ENCODE data around the gene ASIP.

DNA sequence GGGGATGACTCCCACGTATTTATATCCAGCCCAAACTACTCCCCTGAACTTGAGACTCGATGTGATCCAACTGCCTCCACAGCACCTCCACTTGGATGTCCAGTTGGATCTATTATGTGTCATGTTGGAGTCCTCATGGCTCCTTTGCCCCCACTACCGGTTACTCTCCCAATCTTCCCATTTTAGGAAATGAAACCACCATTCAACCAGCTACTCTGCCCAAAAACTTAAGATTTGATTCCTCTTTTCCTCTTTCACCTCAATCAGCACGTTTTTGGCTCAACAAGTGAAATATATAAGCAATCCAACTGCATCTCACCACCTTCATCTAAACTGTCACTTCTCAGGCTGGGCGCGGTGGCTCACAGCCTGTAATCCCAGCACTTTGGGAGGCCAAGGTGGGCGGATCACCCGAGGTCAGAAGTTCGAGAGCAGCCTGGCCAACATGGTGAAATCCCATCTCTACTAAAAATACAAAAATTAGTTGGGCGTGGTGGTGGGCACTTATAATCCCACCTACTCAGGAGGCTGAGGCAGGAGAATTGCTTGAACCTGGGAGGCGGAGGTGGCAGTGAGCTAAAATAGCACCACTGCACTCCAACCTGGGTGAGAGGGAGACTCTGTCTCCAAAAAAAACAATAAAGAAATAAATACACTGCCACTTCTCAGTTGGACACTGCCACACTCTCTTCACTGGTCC lies 58.5 kb downstream of the ASIP start:
- TF ChIP-seq, protein P1, sequence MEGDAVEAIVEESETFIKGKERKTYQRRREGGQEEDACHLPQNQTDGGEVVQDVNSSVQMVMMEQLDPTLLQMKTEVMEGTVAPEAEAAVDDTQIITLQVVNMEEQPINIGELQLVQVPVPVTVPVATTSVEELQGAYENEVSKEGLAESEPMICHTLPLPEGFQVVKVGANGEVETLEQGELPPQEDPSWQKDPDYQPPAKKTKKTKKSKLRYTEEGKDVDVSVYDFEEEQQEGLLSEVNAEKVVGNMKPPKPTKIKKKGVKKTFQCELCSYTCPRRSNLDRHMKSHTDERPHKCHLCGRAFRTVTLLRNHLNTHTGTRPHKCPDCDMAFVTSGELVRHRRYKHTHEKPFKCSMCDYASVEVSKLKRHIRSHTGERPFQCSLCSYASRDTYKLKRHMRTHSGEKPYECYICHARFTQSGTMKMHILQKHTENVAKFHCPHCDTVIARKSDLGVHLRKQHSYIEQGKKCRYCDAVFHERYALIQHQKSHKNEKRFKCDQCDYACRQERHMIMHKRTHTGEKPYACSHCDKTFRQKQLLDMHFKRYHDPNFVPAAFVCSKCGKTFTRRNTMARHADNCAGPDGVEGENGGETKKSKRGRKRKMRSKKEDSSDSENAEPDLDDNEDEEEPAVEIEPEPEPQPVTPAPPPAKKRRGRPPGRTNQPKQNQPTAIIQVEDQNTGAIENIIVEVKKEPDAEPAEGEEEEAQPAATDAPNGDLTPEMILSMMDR (IDR thresholded peaks at IDR 0.05), result no peak
- TF ChIP-seq POLR2A (IDR thresholded peaks at IDR 0.05), result no peak
